HG03064 (cell line): ENCODE measurements around the gene PYM1.
"Not testable (repeated sequence)": the region's sequence is repeated elsewhere in the genome, so short reads cannot be mapped to it uniquely, and the experiment has no call there.

ENCODE experiments used
- ATAC-seq: cut with Tn5 transposase; IDR thresholded peaks from one replicate; pipeline ENCODE4 v1.9.1; 2021; ENCODE audit warnings: low read depth; ENCODE audit not compliant: unreplicated experiment

PYM1 gene

DNA sequence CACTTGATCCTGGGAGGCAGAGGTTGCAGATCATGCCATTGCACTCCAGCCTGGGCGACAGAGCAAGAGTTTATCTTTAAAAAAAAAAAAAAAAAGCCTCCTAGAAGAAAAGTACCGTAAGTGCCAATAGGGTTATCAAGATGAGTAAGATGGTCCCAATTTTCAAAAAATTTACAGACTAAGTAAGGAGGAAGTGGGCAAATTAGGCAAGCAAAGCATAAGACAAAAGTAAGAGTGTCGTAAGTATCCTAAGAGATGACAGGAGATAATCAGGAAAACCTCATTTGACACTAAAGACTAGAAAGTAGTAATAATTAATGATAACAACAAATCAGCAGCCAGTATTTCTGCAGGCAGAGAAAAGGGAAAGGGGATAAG is 12.2 kb downstream of the PYM1 start:
- no peak for ATAC-seq

DNA sequence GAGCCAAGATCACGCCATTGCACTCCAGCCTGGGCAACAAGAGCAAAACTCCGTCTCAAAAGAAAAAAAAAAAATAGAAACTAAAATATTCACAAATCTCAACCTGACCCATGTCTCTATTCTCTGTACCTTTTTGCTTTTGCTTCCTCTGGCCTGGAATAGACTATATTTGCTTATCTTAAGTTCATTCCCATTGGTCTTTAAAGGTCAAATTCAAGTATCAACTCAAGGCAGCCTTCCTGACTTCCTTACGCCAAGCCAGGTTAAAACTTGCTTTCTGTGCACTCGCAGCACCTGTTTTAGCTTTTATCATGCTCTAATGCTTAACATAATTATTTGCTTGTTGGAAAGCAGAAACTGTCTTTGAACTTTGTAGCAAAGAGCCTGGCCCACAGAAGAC is 14.8 kb downstream of the PYM1 start:
- no peak for ATAC-seq

DNA sequence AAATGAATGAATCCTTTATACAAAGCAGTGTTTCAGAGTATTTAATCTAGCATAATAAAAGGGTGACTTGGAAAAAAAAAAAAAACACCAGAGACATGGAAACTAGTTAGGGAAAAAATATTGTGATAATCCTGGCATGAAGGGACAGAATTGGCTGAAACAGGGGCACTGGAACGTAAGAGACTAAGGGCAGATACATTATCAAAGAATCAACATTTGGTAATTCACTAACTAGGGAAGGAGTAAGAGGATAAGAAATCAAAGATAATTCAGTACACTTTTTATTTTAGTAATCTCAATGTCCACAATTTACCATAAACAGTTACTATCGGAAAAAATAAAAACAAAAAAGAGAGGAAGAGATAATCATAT is 18.2 kb downstream of the PYM1 start:
- no peak for ATAC-seq

DNA sequence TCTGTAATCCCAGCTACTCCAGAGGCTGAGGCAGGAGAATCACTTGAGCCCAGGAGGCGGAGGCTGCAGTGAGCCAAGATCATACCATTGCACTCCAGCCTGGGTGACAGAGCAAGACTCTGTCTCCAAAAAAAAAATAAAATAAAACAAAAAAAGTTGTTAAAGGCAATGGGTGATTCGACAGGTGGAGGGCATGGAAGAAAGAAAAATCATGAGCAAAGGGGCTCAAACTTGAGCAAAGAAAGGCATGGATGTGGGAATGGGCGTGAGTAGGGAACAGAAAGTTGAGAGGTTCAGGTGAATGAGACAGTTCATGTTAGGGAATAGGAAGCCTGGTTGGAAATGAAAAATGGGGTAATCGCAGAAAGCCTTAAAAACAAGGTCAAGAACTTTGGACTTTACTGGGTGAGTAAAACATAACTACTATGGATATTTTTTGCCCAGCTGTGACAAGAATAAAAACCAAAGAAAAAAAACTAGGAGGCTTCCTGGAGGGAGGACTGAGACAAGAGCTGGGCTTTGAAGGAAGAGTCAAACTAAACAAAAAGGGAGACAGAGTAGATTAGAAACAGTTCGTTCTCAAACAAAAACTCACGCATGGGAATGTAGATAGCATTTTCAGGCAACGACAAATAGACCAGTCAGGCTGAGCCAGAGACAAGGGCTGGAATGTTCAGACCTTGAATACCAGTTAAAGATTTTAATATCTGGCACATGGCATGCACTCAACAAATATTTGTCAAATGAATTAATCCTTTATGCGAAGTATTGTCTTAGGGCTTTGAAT is 18.8 kb downstream of the PYM1 start:
- no peak for ATAC-seq

DNA sequence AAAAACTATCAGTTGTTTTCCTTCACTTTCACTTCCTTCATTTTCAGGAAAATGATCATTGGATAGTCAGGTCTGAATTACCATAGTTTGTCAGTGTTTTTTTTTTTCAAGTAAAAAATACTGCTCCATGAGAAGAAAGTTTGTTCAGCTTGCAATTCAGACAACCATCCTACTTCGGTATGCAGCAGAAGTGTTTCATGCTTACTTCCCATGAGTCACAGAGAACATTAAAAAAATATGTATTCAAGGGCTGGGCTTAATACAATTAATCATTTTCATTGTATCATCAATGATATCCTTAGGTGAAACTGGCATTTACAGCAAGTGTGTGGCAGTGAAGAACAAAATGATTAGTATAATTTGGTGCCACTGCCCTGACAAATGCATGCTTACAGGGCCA is 21.6 kb downstream of the PYM1 start:
- no peak for ATAC-seq

DNA sequence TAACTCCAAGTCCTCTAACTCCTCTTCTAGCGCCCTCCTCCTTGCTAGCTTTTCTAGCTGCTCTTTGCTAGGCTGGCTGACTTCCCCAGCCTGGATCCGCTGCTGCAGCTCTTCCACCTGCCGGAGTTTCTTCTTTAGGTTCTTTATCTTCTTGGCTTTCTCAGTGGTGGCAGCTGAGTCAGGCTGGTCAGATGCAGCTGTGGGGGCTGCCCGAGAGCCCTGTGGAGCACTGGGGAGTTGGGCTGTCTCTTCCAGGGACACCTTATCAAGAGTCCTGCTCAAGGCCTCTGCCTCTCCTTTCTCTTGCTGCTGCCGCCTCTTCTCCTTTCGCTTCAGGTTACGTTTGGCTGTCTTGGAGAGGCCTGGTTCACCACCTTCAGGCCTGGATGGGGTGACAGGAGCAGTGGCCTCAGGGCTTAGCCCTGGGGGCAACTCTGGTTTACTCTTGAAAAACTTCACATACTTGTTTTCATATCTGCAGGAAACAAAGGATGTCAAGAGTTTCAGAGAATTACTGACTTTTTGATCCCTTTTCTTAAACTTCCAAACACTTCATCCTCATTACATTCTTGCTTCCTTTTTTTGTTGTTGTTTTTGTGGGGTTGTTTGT is 25.7 kb downstream of the PYM1 start:
- ATAC-seq = no peak

DNA sequence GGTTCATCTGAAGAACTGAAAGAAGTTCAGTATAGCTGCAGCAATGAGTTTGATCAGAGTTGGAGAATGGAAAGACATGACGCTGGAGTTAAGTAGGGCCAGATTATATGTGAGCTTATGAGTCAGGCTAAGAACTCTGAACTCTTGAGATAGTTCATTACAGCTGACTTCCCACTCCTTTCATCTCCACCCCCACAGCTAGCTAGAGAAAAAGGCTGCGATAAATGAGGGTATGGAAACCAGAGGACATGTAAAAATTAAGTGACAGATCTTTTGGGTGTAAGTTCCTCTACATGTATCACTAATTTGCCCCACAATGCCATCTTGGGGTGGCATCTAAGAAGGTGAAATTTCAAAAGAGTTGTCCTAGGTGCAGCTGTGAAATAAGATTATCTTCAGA is 28.6 kb downstream of the PYM1 start:
- no peak for ATAC-seq

DNA sequence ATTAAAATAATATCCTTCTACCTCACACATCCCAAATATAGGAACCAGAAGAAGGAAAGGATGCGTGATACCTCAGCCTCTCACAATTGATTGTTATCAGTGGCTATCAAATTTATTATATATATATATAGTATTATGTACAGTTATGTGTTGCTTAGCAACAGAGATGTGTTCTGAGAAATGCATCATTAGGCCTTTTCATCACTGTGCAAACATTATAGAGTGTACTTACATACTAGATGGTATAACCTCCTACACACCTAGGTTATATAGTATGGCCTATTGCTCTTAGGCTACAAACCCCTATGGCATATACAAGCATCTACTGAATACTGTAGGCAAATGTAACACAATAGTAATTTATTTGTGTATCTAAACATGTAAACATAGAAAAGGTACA is 34.0 kb downstream of the PYM1 start:
- no peak for ATAC-seq

DNA sequence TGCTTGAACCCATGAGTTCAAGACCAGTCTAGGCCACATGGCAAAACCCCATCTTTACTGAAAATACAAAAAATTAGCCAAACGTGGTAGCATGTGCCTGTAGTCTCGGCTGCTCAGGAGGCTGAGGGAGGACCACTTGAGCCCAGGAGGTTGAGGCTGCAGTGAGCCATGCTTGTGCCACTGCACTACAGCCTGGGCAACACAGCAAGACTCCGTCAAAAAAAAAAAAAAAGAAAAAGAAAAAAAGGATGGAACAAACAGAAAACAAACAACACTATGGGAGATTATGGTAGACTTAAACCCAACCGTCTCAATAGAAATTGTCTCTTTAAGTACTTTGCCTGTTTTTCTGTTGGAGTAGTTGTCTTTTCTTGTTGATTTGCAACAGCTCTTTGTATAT is 36.4 kb downstream of the PYM1 start:
- ATAC-seq = no peak

DNA sequence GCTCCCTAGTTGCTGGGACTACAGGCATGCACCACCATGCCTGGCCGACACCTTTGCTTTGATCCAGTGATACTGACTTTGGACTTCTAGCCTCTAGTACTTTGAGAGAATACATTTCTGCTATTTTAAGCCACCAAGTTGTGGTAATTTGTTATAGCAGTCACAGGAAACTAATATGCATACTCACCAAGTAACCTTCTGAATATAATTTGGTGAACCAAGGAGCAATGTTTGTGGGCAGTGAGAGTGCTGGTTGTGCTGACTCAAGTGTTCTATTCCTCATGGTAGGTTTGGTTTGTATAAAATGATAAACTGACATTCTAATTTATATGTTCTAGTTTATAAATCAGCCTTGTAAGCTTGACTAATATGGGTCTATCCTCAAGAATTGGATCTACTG is 42.6 kb downstream of the PYM1 start:
- no peak for ATAC-seq

DNA sequence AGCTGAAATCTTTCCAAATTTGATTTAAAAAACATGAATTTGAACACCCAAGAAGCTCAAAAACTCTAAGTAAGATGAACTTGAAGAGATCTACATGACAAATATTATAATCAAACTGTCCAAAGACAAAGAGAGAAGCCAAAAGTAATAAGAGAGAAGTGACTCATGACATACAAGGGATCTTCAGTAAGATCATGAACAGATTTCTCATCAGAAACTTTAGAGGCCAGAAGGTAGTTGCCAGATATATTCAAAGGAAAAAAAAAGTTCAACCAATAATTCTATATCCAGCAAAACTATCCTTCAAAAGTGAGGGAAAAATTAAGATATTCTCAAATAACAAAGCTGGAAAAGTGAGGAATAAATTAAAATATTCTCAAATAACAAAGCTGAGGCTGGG is 49.9 kb downstream of the PYM1 start:
- ATAC-seq = no peak

DNA sequence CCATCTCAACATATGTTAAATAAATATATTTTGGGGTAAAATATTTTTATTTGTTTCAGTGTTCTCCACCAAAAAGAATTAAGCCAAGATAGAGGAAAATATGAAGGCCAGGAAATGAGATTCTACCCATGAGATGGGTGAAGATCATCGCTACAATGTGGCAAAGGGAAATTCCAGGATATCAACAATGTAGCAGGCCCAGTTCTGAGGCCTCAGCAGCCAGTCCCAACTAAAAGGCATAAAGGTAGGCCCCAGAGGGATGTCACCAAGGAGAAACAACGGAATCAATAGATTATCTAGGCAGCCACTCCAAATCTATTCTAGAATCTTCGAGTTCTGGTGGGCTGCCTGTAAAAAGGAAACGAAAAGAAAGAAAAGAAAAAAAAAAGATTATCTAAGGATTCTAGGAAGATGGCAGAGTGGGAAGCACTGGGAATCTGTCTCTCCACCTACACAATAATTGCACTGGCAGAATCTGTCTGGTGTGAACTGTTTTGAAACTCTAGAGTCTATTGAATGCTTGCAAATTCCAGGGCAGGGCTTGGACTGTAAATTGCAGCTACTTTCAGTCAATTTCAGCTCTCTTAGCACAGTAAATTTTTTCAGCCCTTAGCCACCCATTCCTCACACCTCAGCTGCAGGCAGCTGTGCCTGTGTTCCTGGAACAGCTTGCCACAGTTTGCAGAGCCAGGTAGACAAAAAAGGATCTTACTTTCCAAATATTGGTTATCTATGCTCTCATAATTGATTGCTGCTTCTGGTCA is 51.8 kb downstream of the PYM1 start:
- no peak for ATAC-seq

DNA sequence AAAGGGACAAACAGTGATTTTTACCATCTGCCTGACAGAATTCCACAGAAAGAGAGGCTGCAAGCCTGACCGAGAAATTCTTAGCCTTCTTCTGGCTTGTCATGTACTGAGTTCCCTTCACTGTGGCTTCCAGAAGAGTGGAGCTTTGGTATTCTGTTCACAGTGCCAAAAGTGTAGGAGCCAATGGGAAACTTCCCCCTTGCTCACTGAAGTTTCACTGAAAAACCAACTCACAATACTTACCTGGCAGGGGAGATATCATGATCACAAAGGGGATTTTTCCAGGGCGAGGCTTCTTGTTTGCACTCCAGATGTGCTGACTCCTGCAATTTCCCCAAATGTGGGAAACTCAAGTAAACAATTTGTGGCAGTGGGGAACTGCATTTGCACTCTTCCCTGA is 53.3 kb downstream of the PYM1 start:
- ATAC-seq = no peak

DNA sequence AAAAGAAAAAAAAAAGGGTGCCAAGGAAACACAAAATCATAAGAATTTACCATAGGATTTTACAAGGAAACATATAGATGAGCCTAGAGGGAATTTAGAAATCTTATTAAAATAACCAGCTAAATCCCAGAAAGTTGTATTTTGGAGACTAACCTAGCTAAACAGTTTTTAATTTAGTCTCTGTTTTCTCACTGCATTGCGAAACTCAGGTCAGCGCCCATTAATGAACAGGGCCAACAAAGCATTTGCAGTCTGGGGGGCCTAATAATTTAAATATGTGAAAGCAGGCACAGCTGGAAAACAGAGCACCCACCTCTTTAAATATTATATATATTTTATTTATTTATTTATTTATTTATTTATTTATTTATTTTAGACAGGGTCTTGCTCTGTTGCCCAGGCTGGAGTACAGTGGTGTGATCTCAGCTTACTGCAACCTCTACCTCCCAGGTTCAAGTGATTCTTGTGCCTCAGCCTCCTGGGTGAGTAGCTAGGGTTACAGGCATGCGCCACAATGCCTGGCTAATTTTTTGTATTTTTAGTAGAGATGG is 61.2 kb downstream of the PYM1 start:
- not testable (repeated sequence) for ATAC-seq

DNA sequence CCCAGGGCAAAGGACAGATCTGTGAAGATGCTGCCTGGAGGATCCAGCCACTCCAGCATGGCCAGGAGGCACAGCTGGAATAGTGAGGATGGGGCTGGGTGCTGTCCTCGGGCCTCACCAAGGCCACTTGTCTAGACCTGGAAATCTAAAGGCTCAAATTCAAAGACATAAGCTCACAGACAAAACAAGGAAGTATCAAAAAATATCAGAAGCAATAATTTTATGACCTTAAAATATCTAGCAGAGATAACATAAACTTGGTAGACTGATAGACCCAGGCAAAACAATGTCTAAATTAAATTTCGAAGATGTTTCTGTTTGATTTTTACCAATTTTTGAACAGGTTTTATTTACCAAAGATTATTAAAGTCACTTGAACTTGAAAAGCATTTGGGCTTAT is 62.4 kb downstream of the PYM1 start:
- ATAC-seq = no peak

DNA sequence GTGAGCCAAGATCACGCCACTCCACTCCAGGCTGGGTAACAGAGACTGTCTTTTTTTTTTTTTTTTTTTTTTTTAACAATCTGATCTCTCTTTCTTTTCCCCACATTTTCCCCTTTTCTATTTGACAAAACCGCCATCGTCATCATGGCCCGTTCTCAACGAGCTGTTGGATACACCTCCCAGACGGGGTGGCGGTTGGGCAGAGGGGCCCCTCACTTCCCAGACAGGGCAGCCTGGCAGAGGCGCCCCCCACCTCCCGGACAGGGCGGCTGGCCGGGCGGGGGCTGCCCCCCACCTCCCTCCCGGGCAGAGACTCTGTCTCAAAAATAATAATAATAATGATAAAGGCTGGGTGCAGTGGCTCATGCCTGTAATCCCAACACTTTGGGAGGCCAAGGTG is 64.8 kb downstream of the PYM1 start:
- ATAC-seq = not testable (repeated sequence)

DNA sequence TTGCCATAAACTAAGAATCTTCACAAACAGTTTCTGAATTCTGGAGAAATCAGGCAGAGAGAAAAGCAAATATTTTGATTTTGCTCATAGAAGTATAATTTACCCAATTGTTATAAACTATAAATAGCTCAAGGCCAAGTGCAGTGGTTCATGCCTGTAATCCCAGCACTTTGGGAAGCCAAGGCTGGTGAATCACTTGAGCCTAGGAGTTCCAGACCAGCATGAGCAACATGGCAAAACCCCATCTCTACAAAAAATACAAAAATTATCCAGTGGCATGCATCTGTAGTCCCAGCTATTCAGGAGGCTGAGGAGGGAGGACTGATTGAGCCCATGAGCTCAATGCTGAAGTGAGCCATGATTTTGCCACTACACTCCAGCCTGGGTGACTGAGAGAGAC is 65.4 kb downstream of the PYM1 start:
- ATAC-seq = no peak

DNA sequence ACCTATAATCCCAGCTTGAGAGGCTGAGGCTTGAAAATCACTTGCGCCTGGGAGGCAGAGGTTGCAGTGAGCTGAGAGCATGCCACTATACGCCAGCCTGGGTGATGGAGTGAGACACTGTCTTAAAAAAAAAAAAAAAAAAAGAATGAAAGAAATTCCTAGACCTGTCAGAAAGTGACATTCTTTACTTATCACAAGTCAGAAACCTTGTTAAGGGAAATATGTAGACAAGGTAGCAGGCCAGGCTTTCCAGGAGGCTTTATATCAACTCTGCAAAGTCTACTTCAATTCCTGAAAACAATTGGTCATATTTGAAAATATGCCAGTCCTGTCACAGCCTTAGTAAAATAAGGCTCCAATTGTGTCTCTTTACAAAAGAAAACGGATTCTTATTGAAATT is 65.8 kb downstream of the PYM1 start:
- no peak for ATAC-seq

DNA sequence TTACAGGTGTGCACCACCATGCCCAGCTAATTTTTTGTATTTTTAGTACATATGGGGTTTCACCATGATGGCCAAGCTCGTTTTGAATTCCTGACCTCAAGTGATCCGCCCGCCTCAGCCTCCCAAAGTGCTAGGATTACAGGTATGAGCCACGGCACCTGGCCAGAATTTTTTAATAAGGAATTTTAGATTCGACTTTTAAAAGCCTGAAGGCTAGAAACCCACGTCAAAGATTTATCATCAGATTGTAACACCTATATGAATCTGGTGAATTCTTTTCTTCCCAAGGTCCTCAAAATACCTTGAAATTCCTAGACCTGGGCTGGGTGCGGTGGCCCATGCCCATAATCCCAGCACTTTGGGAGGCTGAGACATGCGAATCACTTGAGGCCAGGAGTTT is 66.3 kb downstream of the PYM1 start:
- ATAC-seq = no peak

DNA sequence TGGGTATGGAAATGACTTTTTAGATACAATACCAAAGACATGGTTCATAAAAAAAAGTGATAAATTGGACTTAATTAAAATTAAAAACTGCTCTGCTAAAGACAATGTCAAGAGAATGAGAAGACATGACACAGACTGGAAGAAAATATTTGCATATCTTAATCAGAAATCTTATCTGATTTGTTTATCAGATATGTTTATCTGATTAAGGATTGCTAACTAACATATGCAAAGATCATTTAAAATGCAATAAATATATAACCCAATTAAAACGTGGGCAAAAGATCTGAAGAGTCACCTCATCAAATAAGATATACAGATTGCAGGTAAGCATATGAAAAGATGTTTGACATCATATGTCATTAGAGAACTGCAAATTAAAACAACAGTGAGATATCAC is 75.0 kb downstream of the PYM1 start:
- ATAC-seq = no peak
